Subcutaneous adipose tissue (tissue), 4 donors: Measurements from ENCODE around the gene NOVA1. TPM values are rescaled to one million over a fixed set of nuclear protein-coding genes. Genes with fewer than 3 reads are reported as not detected.

ENCODE experiments used
- CTCF ChIP-seq: fragments of 450-650 bp; IDR thresholded peaks from one replicate; pipeline ENCODE4 v1.5.1; 2016; ENCODE audit warnings: low read depth, mild to moderate bottlenecking, control low read depth, antibody characterized with exemption, moderate library complexity
- total RNA-seq, 4 donors: library from RNA; depleted of rRNA; stranded (reverse); fragments of >200 nt; gene quantifications; one replicate each; pipeline ENCODE4 v1.1.0, GENCODE V29; 2016

Gene NOVA1
- total RNA-seq, 4 donors from 2014 or later: 56.7 to 113 (median 99.2) TPM

GRCh38 chr14:26577711-26578110, 20.1 kb downstream of the NOVA1 start:
- TF ChIP-seq CTCF: no peak

GRCh38 chr14:26554069-26554772, 43.6 kb downstream of the NOVA1 start:
- no peak for TF ChIP-seq CTCF

DNA sequence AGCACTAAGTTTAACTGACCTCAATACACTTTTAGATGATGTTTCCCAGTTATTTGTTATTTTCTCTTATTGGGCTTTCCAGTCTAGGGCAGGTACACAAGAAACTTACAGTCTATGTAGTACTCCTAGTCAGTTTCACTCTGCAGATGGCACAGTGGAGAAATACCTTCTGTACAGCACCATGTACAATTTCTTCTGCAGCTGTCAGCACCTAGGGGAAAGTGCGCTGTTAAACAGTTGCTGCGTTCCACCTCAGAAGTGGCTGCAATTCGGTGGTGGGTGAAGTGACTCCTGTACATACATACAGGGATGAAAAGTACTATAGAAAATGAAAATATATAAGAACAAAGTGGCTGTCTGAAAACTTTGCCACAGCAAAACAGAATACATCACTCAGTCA, 48.3 kb downstream of the NOVA1 start:
- TF ChIP-seq CTCF: no peak

- TF ChIP-seq CTCF: no peak
Measured at GRCh38 chr14:26548406-26548805, 49.4 kb downstream of the NOVA1 start.

DNA sequence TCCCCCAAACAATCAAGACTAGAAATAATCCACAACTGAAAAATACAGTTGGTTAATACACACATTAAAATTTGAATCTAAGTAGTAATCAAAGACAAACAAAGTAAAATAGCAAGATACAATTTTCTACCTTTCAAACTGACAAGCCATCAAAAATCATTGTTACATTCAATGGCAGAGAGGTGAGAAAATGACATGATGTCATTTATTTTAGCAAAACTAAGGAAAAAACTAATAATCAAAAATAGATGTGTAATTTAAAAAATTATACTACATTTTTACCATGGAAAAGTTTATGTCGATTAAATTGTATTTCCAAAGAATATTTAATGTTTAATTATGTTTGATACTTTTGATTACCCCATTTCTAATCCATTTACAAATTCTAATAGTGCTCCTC, 59.7 kb downstream of the NOVA1 start:
- TF ChIP-seq CTCF: no peak

DNA sequence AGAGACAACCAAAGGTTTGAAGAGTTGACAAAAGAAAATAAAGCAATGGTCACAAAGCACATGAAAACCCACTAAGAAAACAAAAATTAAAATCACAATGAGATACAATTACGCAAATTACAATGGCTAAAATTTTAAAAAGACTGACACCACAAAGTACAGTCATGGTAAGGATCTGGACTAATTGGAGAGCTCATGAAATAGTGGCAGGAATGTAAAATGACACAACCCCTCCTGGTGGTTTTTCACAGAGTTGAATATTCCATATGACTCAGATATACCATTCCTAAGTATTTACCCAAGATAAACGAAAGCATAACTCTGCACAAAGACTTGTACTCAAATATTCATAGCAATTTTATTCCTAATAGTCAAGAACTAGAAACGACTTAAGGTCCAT, 65.9 kb downstream of the NOVA1 start:
- no peak for TF ChIP-seq CTCF

GRCh38 chr14:26528415-26529182, 69.2 kb downstream of the NOVA1 start:
- no peak for TF ChIP-seq CTCF
